Stimulated activated naive B cell treated with anti-CD40 and anti-IgM and Interleukin-4, amounts not matched to agents 10 μg/mL and 1 μg/mL and 100 μg/mL, for 72 hours (primary cell): Measurements from ENCODE around the gene CPNE5.

Experiments
- ATAC-seq, 2 donors: fragments of 150-1000 bp; cut with Tn5 transposase; replicated peaks; 2 replicates each; pipeline ENCODE4 v1.10.0; 2021; ENCODE audit warnings: moderate library complexity in 1 of 2
- DNase-seq: peaks from one replicate; pipeline ENCODE4 v3.0.0; 2021
- H3K27ac Mint-ChIP-seq: one replicate; pipeline ENCODE4 v1.8.0; 2022; ENCODE audit warnings: mild to moderate bottlenecking, mixed read lengths
- H3K27me3 Mint-ChIP-seq, 2 donors: one replicate each; pipeline ENCODE4 v1.8.0; 2022; ENCODE audit warnings: mixed read lengths in 2 of 2
- H3K36me3 Mint-ChIP-seq, 2 donors: one replicate each; pipeline ENCODE4 v1.8.0; 2022; ENCODE audit warnings: mixed read lengths in 2 of 2, mild to moderate bottlenecking in 1 of 2
- H3K4me1 Mint-ChIP-seq, 2 donors: one replicate each; pipeline ENCODE4 v1.8.0; 2022; ENCODE audit warnings: mixed read lengths in 2 of 2, mild to moderate bottlenecking in 1 of 2
- H3K4me3 Mint-ChIP-seq, 2 donors: one replicate each; pipeline ENCODE4 v1.8.0; 2022; ENCODE audit warnings: mild to moderate bottlenecking in 2 of 2, mixed read lengths in 2 of 2, moderate library complexity in 1 of 2
- H3K9me3 Mint-ChIP-seq, 2 donors: one replicate each; pipeline ENCODE4 v1.8.0; 2022; ENCODE audit warnings: mixed read lengths in 2 of 2, mild to moderate bottlenecking in 1 of 2

Gene CPNE5

DNA sequence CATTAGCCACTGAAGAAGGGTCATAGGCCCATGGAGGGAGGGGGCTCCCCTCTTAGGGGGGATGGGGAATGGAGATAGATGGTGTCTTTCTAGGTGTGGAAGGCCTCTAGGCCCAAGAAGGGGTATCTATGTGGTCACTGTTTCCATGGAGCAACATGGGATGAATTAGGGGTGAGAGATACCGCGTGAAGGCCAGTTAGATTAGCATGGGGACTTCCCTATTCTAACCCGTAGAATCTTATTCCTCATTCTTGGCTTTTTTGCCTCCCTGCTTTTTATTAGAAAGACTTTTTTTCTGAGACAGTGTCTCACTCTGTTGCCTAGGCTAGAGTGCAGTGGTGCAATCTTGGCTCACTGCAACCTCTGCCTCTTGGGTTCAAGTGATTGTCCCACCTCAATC lies 138.4 kb downstream of the CPNE5 start:
- Mint-ChIP-seq H3K36me3 (no peaks in the 10 kb centered on the region), H3K27ac (no peak overlapping the region), H3K4me3 (no peak overlapping the region), H3K4me1 (peaks cover 37 to 42% of the 10 kb centered on the region in 2 donors), H3K27me3 (no peaks in the 10 kb centered on the region), H3K9me3 (peaks cover 0 to 4% of the 10 kb centered on the region in 2 donors)
- DNase-seq (no peak), ATAC-seq (peak; percentile 84 to 96)

GRCh38 chr6:36700071-36700812 lies 139.0 kb downstream of the CPNE5 start:
- DNase-seq (no peak), ATAC-seq (no peak)
- Mint-ChIP-seq H3K9me3 (peaks cover 2 to 7% of the 10 kb centered on the region in 2 donors), H3K4me1 (peaks cover 39 to 42% of the 10 kb centered on the region in 2 donors), H3K27ac (no peak overlapping the region), H3K27me3 (no peaks in the 10 kb centered on the region), H3K4me3 (no peak overlapping the region), H3K36me3 (peaks cover 2 to 3% of the 10 kb centered on the region in 2 donors)

GRCh38 chr6:36699348-36699747 lies 139.9 kb downstream of the CPNE5 start:
- Mint-ChIP-seq H3K27me3 (no peaks in the 10 kb centered on the region), H3K4me1 (peaks cover 44 to 51% of the 10 kb centered on the region in 2 donors), H3K9me3 (peaks cover 5 to 11% of the 10 kb centered on the region in 2 donors), H3K27ac (no peak overlapping the region), H3K4me3 (no peak overlapping the region), H3K36me3 (peaks cover 5 to 8% of the 10 kb centered on the region in 2 donors)
- no peak for DNase-seq
- ATAC-seq, result no peak

- no peak for DNase-seq
- ATAC-seq, result no peak
- H3K9me3 Mint-ChIP-seq, result peaks cover 5 to 11% of the 10 kb centered on the region in 2 donors
- no peak overlapping the region for H3K4me3 Mint-ChIP-seq
- peaks cover 5 to 8% of the 10 kb centered on the region in 2 donors for H3K36me3 Mint-ChIP-seq
- peaks cover 44 to 52% of the 10 kb centered on the region in 2 donors for H3K4me1 Mint-ChIP-seq
- no peak overlapping the region for H3K27ac Mint-ChIP-seq
- no peaks in the 10 kb centered on the region for H3K27me3 Mint-ChIP-seq
These were observed 140.4 kb downstream of the CPNE5 start for GRCh38 chr6:36698871-36699271.

- no peak overlapping the region for H3K4me3 Mint-ChIP-seq
- DNase-seq, result no peak
- H3K36me3 Mint-ChIP-seq, result peaks cover 5 to 8% of the 10 kb centered on the region in 2 donors
- no peaks in the 10 kb centered on the region for H3K27me3 Mint-ChIP-seq
- peaks cover 5 to 11% of the 10 kb centered on the region in 2 donors for H3K9me3 Mint-ChIP-seq
- no peak for ATAC-seq
- peak overlapping the region; percentile 70 for H3K27ac Mint-ChIP-seq
- peaks cover 49 to 58% of the 10 kb centered on the region in 2 donors for H3K4me1 Mint-ChIP-seq
These were observed 141.0 kb downstream of the CPNE5 start for GRCh38 chr6:36698196-36698595.

DNA sequence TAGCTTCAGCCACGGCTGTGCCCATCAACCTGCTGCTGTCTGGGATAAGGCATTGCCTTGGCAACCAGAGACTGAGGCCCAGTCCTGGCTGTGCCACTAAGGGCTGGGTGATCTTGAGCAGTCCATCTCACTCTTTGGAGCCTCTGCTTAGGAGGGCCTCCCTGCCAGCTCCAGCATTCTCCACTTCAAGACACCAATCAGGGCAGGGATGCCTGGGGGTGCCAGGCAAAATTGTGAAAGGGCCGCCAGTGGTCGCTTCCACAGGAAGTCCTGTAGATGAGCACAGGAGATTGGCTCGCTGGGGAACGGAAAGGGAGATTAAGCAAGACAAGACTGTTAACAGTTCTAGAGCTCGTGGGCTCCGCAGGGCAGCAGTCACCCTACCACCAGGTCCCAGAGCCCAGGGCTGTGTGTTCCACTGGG lies 141.8 kb downstream of the CPNE5 start, which contains the start of gene RAB44:
Gene RAB44 (plus strand): TSS at position 346 of the 423 bp plus-strand sequence. CDS start 6,410 bp downstream, outside the sequence.
- peak within 1 kb of the TSS; percentile 70 for H3K27ac Mint-ChIP-seq
- peaks cover 5 to 8% of the 10 kb centered on the region in 2 donors for H3K36me3 Mint-ChIP-seq
- H3K27me3 Mint-ChIP-seq, result no peaks in the 10 kb centered on the region
- H3K9me3 Mint-ChIP-seq, result peaks cover 5 to 11% of the 10 kb centered on the region in 2 donors
- peaks cover 53 to 65% of the 10 kb centered on the region in 2 donors for H3K4me1 Mint-ChIP-seq
- no peak within 1 kb of the TSS for H3K4me3 Mint-ChIP-seq
- ATAC-seq, result no peak
- DNase-seq, result no peak

GRCh38 chr6:36695414-36695813 lies 143.8 kb downstream of the CPNE5 start:
- DNase-seq (no peak), ATAC-seq (peak in 1 of 2 donors; percentile 10)
- peaks cover 60 to 69% of the 10 kb centered on the region in 2 donors for H3K4me1 Mint-ChIP-seq
- no peak overlapping the region for H3K4me3 Mint-ChIP-seq
- no peaks in the 10 kb centered on the region for H3K27me3 Mint-ChIP-seq
- H3K36me3 Mint-ChIP-seq, result peaks cover 7 to 17% of the 10 kb centered on the region in 2 donors
- peaks cover 5 to 11% of the 10 kb centered on the region in 2 donors for H3K9me3 Mint-ChIP-seq
- H3K27ac Mint-ChIP-seq, result peak overlapping the region; percentile 32

DNA sequence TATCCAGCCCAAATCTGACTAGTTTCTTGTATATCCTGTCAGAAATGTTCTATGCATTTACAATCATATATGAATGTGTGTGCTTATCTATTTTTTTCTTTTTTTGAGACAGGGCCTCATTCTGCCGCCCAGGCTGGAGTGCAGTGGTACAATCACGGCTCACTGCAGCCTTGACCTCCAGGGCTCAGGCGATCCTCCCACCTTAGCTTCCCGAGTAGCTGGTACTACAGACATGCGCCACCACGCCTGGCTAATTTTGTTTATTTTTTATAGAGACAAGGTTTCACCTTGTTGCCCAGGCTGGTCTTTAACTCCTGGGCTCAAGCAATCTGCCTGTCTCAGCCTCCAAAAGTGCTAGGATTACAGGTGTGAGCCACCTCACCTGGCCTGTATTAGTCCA lies 144.6 kb downstream of the CPNE5 start:
- peaks cover 9 to 20% of the 10 kb centered on the region in 2 donors for H3K36me3 Mint-ChIP-seq
- H3K9me3 Mint-ChIP-seq, result peaks cover 5 to 11% of the 10 kb centered on the region in 2 donors
- H3K4me3 Mint-ChIP-seq, result no peak overlapping the region
- peak overlapping the region; percentile 37 for H3K27ac Mint-ChIP-seq
- no peak for ATAC-seq
- peaks cover 63 to 77% of the 10 kb centered on the region in 2 donors for H3K4me1 Mint-ChIP-seq
- no peak for DNase-seq
- H3K27me3 Mint-ChIP-seq, result no peaks in the 10 kb centered on the region

DNA sequence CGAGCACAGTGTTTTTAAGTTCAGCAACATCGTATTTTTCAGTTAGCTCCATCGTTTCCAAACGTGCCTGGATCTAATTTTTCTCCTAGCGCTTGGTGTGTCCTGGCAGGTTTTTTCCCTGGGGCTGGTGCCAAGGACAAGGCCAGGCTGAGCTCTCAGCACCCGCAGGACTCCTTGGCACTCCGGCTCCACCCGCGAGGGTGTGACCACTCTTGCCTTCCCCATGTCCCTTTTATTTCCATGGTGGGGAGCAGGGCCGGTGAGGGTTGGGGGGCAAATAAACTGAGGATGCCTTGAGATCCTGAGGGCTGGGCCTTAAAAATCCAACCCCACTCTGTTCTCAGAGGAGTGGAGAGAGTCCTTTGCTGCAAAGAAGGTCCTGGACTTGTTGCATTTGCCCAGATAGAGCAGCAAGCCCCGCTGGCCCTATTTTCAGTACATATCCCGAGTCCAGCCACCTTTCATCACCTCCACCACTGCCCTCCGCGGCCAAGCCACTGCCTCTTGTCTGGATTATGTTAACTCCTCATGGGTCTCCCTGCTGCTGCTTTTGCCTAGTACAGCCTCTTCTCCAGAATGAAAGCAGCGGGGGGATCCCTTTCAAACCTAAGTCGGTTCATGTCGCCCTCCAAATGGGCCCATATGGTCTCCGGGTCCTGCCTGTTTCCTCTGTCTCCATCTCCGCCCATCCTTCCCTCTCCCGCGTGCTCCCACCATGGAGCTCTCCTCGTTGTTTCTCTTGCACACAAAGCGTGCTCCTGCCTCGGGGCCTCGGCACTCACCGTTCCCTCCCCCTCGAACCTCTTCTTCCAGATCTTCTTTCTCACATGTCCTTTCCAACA lies 146.2 kb downstream of the CPNE5 start:
- Mint-ChIP-seq H3K36me3 (peaks cover 12 to 20% of the 10 kb centered on the region in 2 donors), H3K27me3 (no peaks in the 10 kb centered on the region), H3K4me1 (peaks cover 62 to 80% of the 10 kb centered on the region in 2 donors), H3K27ac (peak overlapping the region; percentile 92), H3K9me3 (peaks cover 5 to 11% of the 10 kb centered on the region in 2 donors), H3K4me3 (no peak overlapping the region)
- ATAC-seq (no peak), DNase-seq (no peak)

DNA sequence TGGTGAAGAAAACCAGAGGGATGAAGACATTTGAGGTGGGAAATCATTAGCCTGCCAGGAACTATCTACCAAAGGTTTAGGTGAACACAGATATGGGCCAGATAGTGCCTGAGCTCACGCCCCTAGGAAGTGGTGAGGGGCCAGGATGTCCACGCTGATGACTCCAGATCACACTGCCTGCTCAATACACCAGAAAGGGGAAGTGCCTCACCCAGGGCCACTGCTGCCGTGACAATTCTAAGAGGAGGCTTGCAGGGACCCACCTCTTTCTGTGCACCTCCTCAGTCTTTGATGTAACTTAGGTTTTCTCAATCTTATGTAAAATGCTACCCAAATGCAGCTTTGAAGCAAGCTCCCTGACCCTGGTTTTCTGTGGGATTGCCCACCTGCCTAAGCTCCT lies 147.0 kb downstream of the CPNE5 start:
- Mint-ChIP-seq H3K27me3 (no peaks in the 10 kb centered on the region), H3K36me3 (peaks cover 12 to 23% of the 10 kb centered on the region in 2 donors), H3K27ac (peak overlapping the region; percentile 92), H3K4me1 (peaks cover 58 to 87% of the 10 kb centered on the region in 2 donors), H3K9me3 (peaks cover 5 to 11% of the 10 kb centered on the region in 2 donors), H3K4me3 (no peak overlapping the region)
- DNase-seq, result peak; percentile 63
- peak; percentile 99 for ATAC-seq

DNA sequence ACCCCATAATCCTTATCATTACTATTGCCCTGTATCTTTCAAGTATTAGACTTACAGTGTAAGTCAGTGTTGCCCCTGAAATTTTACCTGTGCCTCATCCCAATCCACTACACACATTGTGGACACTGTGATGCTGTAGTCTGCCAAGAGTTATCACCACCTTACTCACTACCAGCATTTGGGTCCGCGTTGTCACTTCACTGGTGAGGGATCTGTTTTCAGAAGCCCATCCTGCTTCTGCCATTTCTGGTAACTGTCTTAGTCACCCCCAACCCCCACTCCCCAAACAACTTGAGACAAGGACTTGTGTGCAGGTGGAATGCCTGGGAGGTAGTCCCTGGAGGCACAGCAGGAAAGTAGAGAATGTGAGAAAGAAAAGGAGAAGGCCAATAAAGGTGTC lies 147.6 kb downstream of the CPNE5 start:
- peaks cover 14 to 29% of the 10 kb centered on the region in 2 donors for H3K36me3 Mint-ChIP-seq
- H3K9me3 Mint-ChIP-seq, result peaks cover 5 to 8% of the 10 kb centered on the region in 2 donors
- ATAC-seq (no peak), DNase-seq (no peak)
- peaks cover 56 to 87% of the 10 kb centered on the region in 2 donors for H3K4me1 Mint-ChIP-seq
- H3K27ac Mint-ChIP-seq, result peak overlapping the region; percentile 92
- no peak overlapping the region for H3K4me3 Mint-ChIP-seq
- no peaks in the 10 kb centered on the region for H3K27me3 Mint-ChIP-seq

DNA sequence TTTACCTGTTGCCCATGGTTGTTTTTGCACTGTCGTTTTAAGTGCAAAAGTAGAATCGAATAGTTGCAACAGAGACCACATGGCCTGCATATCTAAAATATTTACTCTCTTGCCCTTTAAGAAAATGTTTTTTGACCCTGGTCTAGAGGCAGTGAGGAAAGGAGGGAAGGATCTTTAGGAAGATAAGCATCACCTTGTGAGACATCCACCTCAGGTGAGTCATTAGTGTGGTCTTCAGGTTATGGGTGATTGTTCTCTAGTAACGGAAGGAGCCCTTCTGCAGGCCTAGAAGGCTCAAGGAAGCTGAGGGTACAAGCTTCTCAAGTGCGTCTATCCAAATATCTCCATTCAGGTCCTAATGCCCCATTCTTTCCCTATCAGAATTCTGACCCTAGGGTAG lies 148.2 kb downstream of the CPNE5 start:
- no peak overlapping the region for H3K4me3 Mint-ChIP-seq
- H3K27ac Mint-ChIP-seq, result no peak overlapping the region
- ATAC-seq (no peak), DNase-seq (no peak)
- H3K27me3 Mint-ChIP-seq, result no peaks in the 10 kb centered on the region
- peaks cover 58 to 87% of the 10 kb centered on the region in 2 donors for H3K4me1 Mint-ChIP-seq
- peaks cover 20 to 34% of the 10 kb centered on the region in 2 donors for H3K36me3 Mint-ChIP-seq
- peaks cover 5 to 7% of the 10 kb centered on the region in 2 donors for H3K9me3 Mint-ChIP-seq
